Mucosa of stomach (tissue), 1 donor: Measurements from ENCODE around the gene CAMK4.

ENCODE experiments used
- H3K27me3 ChIP-seq: one replicate; pipeline ENCODE4 v1.7.0; 2013; ENCODE audit warnings: mild to moderate bottlenecking, low read length; ENCODE audit not compliant: control insufficient read depth, insufficient read depth
- H3K36me3 ChIP-seq: one replicate; pipeline ENCODE4 v1.7.0; 2013; ENCODE audit warnings: low read length; ENCODE audit not compliant: control insufficient read depth, insufficient read depth
- H3K4me1 ChIP-seq: one replicate; pipeline ENCODE4 v1.7.0; 2013; ENCODE audit warnings: mild to moderate bottlenecking, low read length; ENCODE audit not compliant: control insufficient read depth, insufficient read depth
- H3K4me3 ChIP-seq: one replicate; pipeline ENCODE4 v1.7.0; 2013; ENCODE audit warnings: low read length
- H3K9ac ChIP-seq: one replicate; pipeline ENCODE4 v1.7.0; 2013; ENCODE audit warnings: mild to moderate bottlenecking, low read length, moderate library complexity
- H3K9me3 ChIP-seq: one replicate; pipeline ENCODE4 v1.7.0; 2013; ENCODE audit warnings: mild to moderate bottlenecking, low read length, moderate library complexity; ENCODE audit not compliant: control insufficient read depth
- donor health status: Pancreatic carcinoma.

The CAMK4 gene

GRCh38 chr5:111223787-111224560 is at the start of gene CAMK4:
Gene CAMK4, plus strand, starts transcription at chr5:111224384. Its CDS starts 100 bp downstream, at chr5:111224484.
- no peak within 1 kb of the TSS for H3K4me3 ChIP-seq
- H3K4me1 ChIP-seq = peaks cover 6% of the 10 kb centered on the region
- peaks cover 10% of the 10 kb centered on the region for H3K27me3 ChIP-seq
- no peaks in the 10 kb centered on the region for H3K36me3 ChIP-seq
- H3K9ac ChIP-seq = no peak within 1 kb of the TSS
- H3K9me3 ChIP-seq = no peaks in the 10 kb centered on the region

- no peaks in the 10 kb centered on the region for H3K36me3 ChIP-seq
- H3K4me3 ChIP-seq = no peak overlapping the region
- no peaks in the 10 kb centered on the region for H3K27me3 ChIP-seq
- no peak overlapping the region for H3K9ac ChIP-seq
- no peaks in the 10 kb centered on the region for H3K4me1 ChIP-seq
- H3K9me3 ChIP-seq = no peaks in the 10 kb centered on the region
Measured at GRCh38 chr5:111183064-111183463, 41.1 kb upstream of the CAMK4 start.

GRCh38 chr5:111187079-111187478 is 37.1 kb upstream of the CAMK4 start:
- Histone ChIP-seq H3K9me3 (no peaks in the 10 kb centered on the region), H3K4me3 (no peak overlapping the region), H3K36me3 (no peaks in the 10 kb centered on the region), H3K4me1 (no peaks in the 10 kb centered on the region), H3K9ac (no peak overlapping the region), H3K27me3 (no peaks in the 10 kb centered on the region)

GRCh38 chr5:111194053-111194452 is 30.1 kb upstream of the CAMK4 start:
- Histone ChIP-seq H3K4me1 (no peaks in the 10 kb centered on the region), H3K36me3 (no peaks in the 10 kb centered on the region), H3K27me3 (no peaks in the 10 kb centered on the region), H3K9me3 (no peaks in the 10 kb centered on the region), H3K4me3 (no peak overlapping the region), H3K9ac (no peak overlapping the region)

DNA sequence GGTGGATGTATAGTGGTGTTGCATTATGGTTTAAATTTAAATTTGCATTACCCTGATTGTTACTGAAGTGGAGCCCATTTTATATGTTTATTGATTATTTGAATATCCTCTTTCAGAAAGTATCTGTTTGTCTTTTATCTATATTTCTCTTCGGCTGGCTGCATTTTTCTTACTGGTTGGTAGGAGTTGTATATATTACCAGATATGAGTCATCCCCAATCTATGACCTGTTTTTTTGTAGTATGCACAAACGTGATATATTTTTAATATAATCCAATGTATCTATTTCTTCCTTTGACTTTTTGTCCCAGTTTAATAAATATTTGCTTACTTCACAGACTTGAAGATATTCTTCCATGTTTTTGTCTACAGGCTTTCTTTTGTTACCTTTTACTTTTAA is 29.3 kb upstream of the CAMK4 start:
- no peaks in the 10 kb centered on the region for H3K36me3 ChIP-seq
- no peak overlapping the region for H3K9ac ChIP-seq
- no peaks in the 10 kb centered on the region for H3K4me1 ChIP-seq
- H3K9me3 ChIP-seq = no peaks in the 10 kb centered on the region
- H3K4me3 ChIP-seq = no peak overlapping the region
- no peaks in the 10 kb centered on the region for H3K27me3 ChIP-seq

DNA sequence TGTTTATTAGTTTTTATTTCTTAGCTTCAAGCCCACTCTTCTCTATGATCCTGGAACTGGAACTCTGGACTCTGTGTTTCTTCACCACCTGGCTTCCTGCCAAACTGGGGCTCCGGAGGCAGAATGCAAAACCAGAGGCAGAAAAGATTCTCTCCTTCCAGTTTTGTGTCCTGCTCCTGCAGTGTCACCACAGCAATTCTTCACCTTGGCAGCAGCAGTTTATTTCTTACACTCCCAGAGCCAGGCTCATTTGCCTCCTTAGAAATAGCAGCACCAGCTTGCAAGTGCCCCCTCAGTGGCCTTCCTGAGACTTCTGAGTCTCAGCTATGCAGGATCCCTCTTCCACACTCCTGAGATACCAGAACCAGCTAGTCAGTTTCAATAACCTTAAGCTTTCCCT is 26.7 kb upstream of the CAMK4 start:
- H3K4me3 ChIP-seq = no peak overlapping the region
- no peaks in the 10 kb centered on the region for H3K9me3 ChIP-seq
- no peaks in the 10 kb centered on the region for H3K27me3 ChIP-seq
- H3K4me1 ChIP-seq = no peaks in the 10 kb centered on the region
- no peaks in the 10 kb centered on the region for H3K36me3 ChIP-seq
- no peak overlapping the region for H3K9ac ChIP-seq

DNA sequence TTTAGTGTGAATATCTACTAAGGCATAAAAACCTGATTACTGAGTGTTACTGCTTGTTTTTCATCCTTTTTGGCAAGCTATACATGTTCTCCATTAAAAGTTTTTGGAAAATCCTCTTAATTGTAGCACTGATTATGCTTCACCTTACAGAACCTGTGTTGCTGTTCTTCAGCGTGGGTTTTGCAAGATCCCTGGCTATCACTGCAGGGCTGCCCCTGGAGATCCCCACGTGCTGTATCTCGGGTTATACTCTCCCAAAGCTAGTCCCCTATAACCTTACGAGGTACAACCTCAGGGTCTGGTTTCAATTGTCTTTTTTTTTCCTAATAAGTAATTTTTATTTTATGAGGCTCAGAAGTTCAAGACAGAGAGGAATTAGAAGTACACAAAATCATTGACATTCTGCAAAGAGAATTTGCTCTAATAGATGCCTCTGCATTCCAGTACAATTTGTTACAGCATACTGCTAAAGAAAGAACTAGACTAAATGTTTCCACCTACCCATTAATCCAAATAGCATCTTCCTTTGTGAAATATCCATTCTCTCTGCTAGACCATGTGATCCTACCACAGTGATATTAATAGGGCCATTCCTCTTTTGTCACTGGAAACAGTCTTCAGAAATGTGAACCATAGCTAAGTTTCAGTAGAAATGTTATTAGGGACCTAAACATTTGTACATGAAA is 25.8 kb upstream of the CAMK4 start:
- Histone ChIP-seq H3K4me1 (no peaks in the 10 kb centered on the region), H3K4me3 (no peak overlapping the region), H3K9ac (no peak overlapping the region), H3K36me3 (no peaks in the 10 kb centered on the region), H3K9me3 (no peaks in the 10 kb centered on the region), H3K27me3 (no peaks in the 10 kb centered on the region)

GRCh38 chr5:111200828-111201227 is 23.4 kb upstream of the CAMK4 start:
- no peaks in the 10 kb centered on the region for H3K36me3 ChIP-seq
- H3K4me3 ChIP-seq = no peak overlapping the region

GRCh38 chr5:111201705-111202104 is 22.5 kb upstream of the CAMK4 start:
- Histone ChIP-seq H3K9ac (no peak overlapping the region), H3K36me3 (no peaks in the 10 kb centered on the region), H3K4me1 (no peaks in the 10 kb centered on the region), H3K27me3 (no peaks in the 10 kb centered on the region), H3K9me3 (no peaks in the 10 kb centered on the region), H3K4me3 (no peak overlapping the region)

More at GRCh38 chr5:111200828-111201227, 23.4 kb upstream of the CAMK4 start:
- H3K9me3 ChIP-seq = no peaks in the 10 kb centered on the region
- H3K27me3 ChIP-seq = no peaks in the 10 kb centered on the region
- no peaks in the 10 kb centered on the region for H3K4me1 ChIP-seq
- no peak overlapping the region for H3K9ac ChIP-seq

DNA sequence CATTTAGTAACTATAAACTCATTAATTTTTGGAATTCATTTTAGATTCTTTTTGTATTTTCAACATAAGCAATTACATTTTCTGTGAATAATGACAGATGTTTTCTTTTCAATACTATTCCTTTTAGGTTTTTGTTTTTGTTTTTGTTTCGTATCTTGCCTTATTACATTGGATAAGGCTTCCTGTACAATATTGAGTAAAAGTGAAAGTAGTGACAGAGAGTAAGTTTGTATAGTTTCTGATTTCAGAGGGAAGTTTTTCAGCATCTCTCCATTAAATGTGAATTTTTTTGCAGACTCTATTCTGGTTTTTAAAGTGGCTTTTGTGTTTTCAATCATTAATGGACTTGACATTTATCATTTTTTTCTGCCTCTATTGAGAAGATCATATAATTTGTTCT is 12.8 kb upstream of the CAMK4 start:
- no peaks in the 10 kb centered on the region for H3K4me1 ChIP-seq
- H3K4me3 ChIP-seq = no peak overlapping the region
- no peaks in the 10 kb centered on the region for H3K36me3 ChIP-seq
- H3K9ac ChIP-seq = no peak overlapping the region
- H3K9me3 ChIP-seq = no peaks in the 10 kb centered on the region
- H3K27me3 ChIP-seq = no peaks in the 10 kb centered on the region

- H3K4me3 ChIP-seq = no peak overlapping the region
- H3K36me3 ChIP-seq = no peaks in the 10 kb centered on the region
Measured at GRCh38 chr5:111214052-111214742, 10.0 kb upstream of the CAMK4 start.

GRCh38 chr5:111215971-111216370 is 8.2 kb upstream of the CAMK4 start:
- H3K9me3 ChIP-seq = no peaks in the 10 kb centered on the region
- H3K27me3 ChIP-seq = no peaks in the 10 kb centered on the region
- H3K4me3 ChIP-seq = no peak overlapping the region
- no peaks in the 10 kb centered on the region for H3K4me1 ChIP-seq
- H3K9ac ChIP-seq = no peak overlapping the region
- H3K36me3 ChIP-seq = no peaks in the 10 kb centered on the region

More at GRCh38 chr5:111214052-111214742, 10.0 kb upstream of the CAMK4 start:
- Histone ChIP-seq H3K4me1 (no peaks in the 10 kb centered on the region), H3K27me3 (no peaks in the 10 kb centered on the region), H3K9ac (no peak overlapping the region), H3K9me3 (no peaks in the 10 kb centered on the region)
